AG09319 (cell line): ENCODE measurements around the gene ALDH16A1.

ENCODE experiments used
- DNase-seq: peaks from one replicate; pipeline ENCODE4 v3.0.0-alpha.2; 2010; ENCODE audit warnings: low read depth; ENCODE audit errors: extremely low read depth
- TF ChIP-seq, protein P1 (sequence below): IDR thresholded peaks from 2 replicates; pipeline ENCODE4 v1.5.1; 2011; ENCODE audit warnings: low read depth, mild to moderate bottlenecking, inconsistent platforms, low read length, moderate library complexity

ALDH16A1 gene

DNA sequence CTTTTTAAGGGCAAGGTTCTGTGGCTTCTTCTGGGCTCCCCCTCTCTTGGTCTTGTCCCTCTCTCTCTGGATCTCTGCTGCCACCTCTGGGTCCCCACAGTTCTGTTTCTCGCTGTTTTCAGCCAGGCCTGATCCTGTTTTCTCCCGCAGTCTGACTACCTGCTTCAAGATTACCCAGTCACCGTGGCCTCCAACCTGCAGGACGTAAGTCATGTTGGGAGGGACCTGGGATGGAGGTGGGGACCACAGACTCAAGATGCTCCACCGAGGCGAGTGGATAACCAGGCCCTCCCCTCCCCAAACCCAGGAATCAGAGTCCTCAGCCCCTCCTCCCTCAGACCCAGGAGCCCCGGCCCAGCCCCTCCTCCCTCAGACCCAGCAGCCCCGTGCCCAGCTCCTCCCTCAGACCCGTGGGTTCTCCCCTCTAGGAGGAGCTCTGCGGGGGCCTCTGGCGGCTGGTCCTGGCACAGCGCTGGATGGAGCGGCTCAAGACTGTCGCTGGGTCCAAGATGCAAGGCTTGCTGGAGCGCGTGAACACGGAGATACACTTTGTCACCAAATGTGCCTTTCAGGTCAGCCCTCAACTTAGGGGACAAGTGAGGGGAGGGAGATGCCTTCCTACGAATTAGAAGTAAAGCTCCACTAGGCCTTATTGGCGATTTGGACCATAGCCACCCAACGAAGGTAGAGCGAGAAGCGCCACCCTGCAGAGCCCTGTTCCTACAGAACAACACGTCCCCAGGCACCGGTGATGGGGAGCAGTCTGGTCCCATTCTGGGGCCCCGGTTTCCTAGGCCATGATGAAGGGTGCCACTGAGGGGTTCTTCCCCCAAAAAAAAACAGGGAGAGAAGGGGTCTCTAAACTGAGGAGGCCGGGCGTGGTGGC lies 23.2 kb downstream of the ALDH16A1 start:
- no peak for DNase-seq
- TF ChIP-seq, protein P1, sequence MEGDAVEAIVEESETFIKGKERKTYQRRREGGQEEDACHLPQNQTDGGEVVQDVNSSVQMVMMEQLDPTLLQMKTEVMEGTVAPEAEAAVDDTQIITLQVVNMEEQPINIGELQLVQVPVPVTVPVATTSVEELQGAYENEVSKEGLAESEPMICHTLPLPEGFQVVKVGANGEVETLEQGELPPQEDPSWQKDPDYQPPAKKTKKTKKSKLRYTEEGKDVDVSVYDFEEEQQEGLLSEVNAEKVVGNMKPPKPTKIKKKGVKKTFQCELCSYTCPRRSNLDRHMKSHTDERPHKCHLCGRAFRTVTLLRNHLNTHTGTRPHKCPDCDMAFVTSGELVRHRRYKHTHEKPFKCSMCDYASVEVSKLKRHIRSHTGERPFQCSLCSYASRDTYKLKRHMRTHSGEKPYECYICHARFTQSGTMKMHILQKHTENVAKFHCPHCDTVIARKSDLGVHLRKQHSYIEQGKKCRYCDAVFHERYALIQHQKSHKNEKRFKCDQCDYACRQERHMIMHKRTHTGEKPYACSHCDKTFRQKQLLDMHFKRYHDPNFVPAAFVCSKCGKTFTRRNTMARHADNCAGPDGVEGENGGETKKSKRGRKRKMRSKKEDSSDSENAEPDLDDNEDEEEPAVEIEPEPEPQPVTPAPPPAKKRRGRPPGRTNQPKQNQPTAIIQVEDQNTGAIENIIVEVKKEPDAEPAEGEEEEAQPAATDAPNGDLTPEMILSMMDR = peak; percentile 64

- no peak for DNase-seq
- TF ChIP-seq, protein P1 = no peak
These were observed 27.1 kb downstream of the ALDH16A1 start for GRCh38 chr19:49479975-49480628.

- TF ChIP-seq, protein P1 = no peak
- no peak for DNase-seq
These were observed 28.1 kb downstream of the ALDH16A1 start for GRCh38 chr19:49481020-49481683.

DNA sequence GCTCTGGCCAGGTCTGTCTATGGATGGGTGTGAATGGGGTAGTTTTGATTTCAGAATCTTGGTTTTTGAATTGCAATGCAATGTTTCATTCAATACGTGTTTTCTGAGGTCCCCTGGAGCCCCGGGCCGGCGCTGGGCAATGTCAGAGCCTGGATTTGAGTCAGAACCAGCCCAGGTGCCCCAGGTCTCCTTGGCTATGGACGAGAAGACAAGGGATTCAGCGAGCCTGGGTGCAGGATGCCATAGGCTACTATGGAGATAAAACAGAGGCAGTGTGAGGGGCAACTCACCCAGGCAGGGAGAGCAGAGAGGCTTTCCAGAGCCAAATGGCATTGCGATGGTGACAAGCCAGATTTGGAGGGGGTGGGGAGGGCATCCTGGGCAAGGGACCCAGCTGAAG lies 33.2 kb downstream of the ALDH16A1 start:
- no peak for DNase-seq
- TF ChIP-seq, protein P1 = no peak

DNA sequence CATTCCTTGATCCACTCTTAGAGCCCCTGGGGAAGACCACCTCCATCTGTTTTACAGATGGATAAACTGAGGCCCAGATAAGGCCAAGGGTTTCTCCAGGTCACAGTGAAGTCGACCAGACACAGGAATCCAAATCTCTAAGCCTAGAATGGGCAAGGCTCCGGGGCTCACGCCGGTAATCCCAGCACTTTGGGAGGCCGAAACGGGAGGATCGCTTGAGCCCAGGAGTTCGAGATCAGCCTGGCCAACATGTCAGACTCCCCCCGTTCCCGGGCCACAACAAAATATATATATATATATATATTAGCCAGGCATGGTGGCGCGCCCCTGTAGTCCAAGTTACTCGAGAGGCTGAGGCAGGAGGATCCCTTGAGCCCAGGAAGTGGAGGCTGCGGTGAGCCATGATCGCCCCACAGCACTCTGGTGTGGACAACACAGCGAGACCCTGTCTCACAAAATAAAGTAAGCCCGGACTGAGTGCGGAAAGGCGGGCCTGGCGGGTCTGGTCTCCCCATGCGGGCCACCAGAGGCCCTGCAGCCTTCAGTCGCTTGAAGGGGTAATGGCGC lies 33.8 kb downstream of the ALDH16A1 start:
- TF ChIP-seq, protein P1 = no peak; the same call in 1 of the 2 replicates
- no peak for DNase-seq

GRCh38 chr19:49487277-49488045 lies 34.4 kb downstream of the ALDH16A1 start, which contains the start of gene RPL13A:
Gene RPL13A (plus strand): TSS chr19:49487608. CDS start chr19:49487630, 22 bp downstream.
- TF ChIP-seq, protein P1 = no peak
- DNase-seq = peak; percentile 99
